Forelimb muscle (tissue), 1 donor: ENCODE results near the gene DENND4A. TPM values are rescaled to one million over a fixed set of nuclear protein-coding genes. Genes with fewer than 3 reads are reported as not detected.

Source experiments
- DNase-seq: peaks from one replicate; pipeline ENCODE4 v3.0.0-alpha.2; 2013; ENCODE audit warnings: low read depth
- polyA plus RNA-seq: library from polyadenylated mRNA; unstranded; fragments of 120-200 nt; gene quantifications from one replicate; pipeline ENCODE4 v1.2.1, GENCODE V29; 2013; ENCODE audit not compliant: insufficient read length

DENND4A gene
- polyA plus RNA-seq, 1 donor, result 12.1 TPM

- DNase-seq, result no peak
Measured at GRCh38 chr15:65666257-65666656, 125.8 kb downstream of the DENND4A start.

GRCh38 chr15:65663521-65663920 lies 128.6 kb downstream of the DENND4A start:
- no peak for DNase-seq

GRCh38 chr15:65660927-65661326 lies 131.2 kb downstream of the DENND4A start:
- DNase-seq, result no peak

GRCh38 chr15:65659502-65660052 lies 132.5 kb downstream of the DENND4A start:
- DNase-seq, result no peak

GRCh38 chr15:65655457-65655856 lies 136.6 kb downstream of the DENND4A start:
- DNase-seq, result no peak

GRCh38 chr15:65655026-65655425 lies 137.1 kb downstream of the DENND4A start:
- no peak for DNase-seq

- DNase-seq, result no peak
Measured at GRCh38 chr15:65653801-65654521, 138.1 kb downstream of the DENND4A start.

- DNase-seq, result no peak
Measured at GRCh38 chr15:65653341-65653740, 138.8 kb downstream of the DENND4A start.

GRCh38 chr15:65651831-65652749 lies 140.0 kb downstream of the DENND4A start:
- DNase-seq, result no peak

GRCh38 chr15:65651042-65651322 lies 141.1 kb downstream of the DENND4A start:
- no peak for DNase-seq

- no peak for DNase-seq
Measured at GRCh38 chr15:65650312-65651041, 141.6 kb downstream of the DENND4A start.

- no peak for DNase-seq
Measured at GRCh38 chr15:65646486-65646885, 145.6 kb downstream of the DENND4A start.

- DNase-seq, result no peak
Measured at GRCh38 chr15:65645392-65645791, 146.7 kb downstream of the DENND4A start.

GRCh38 chr15:65644282-65644681 lies 147.8 kb downstream of the DENND4A start:
- DNase-seq, result no peak

- DNase-seq, result no peak
Measured at GRCh38 chr15:65642594-65642993, 149.5 kb downstream of the DENND4A start.

- no peak for DNase-seq
Measured at GRCh38 chr15:65641768-65642475, 150.2 kb downstream of the DENND4A start.

GRCh38 chr15:65639509-65639908 lies 152.6 kb downstream of the DENND4A start:
- no peak for DNase-seq

GRCh38 chr15:65638681-65639089 lies 153.4 kb downstream of the DENND4A start:
- peak; percentile 66 for DNase-seq

GRCh38 chr15:65638109-65638508 lies 154.0 kb downstream of the DENND4A start:
- DNase-seq, result no peak

GRCh38 chr15:65634356-65634755 lies 157.7 kb downstream of the DENND4A start:
- no peak for DNase-seq

- no peak for DNase-seq
Measured at GRCh38 chr15:65633752-65634151, 158.3 kb downstream of the DENND4A start.
